Fibroblast of mammary gland (primary cell): ENCODE data around the gene EIF4G3.
"Not testable (repeated sequence)": the region's sequence is repeated elsewhere in the genome, so short reads cannot be mapped to it uniquely, and the experiment has no call there.

Experiments
- DNase-seq: peaks from one replicate; pipeline ENCODE4 v3.0.0-alpha.2; 2010; ENCODE audit warnings: low read depth
- H3K4me3 ChIP-seq: 2 replicates; pipeline ENCODE4 v1.5.1; 2011; ENCODE audit warnings: low read depth, mild to moderate bottlenecking, low read length, moderate library complexity; ENCODE audit not compliant: control insufficient read depth
- TF ChIP-seq, protein P1 (sequence below): conservative IDR thresholded peaks from 2 replicates; pipeline ENCODE4 v1.5.1; 2011; ENCODE audit warnings: low read depth, low read length, inconsistent platforms; ENCODE audit not compliant: control insufficient read depth, insufficient read depth

EIF4G3 gene

DNA sequence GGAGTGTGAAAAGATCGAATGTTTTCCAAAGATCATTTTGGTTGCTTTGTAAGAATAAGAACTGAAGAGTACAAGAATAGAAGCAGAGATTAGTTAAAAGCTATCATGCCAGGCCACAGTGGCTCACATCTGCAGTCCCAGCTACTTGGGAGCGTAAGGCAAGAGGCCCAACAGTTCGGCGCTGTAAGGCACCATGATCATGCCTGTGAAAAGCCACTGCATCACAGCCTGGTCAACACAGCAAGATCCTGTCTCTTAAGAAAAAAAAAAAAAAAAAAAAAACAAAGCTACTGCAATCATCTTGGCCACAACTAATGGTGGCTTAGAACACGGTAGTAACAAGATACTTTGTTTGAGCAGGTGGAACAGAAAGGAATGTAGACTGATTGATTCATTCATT is 116.2 kb downstream of the EIF4G3 start:
- no peak overlapping the region for H3K4me3 ChIP-seq
- DNase-seq = no peak
- TF ChIP-seq, protein P1, sequence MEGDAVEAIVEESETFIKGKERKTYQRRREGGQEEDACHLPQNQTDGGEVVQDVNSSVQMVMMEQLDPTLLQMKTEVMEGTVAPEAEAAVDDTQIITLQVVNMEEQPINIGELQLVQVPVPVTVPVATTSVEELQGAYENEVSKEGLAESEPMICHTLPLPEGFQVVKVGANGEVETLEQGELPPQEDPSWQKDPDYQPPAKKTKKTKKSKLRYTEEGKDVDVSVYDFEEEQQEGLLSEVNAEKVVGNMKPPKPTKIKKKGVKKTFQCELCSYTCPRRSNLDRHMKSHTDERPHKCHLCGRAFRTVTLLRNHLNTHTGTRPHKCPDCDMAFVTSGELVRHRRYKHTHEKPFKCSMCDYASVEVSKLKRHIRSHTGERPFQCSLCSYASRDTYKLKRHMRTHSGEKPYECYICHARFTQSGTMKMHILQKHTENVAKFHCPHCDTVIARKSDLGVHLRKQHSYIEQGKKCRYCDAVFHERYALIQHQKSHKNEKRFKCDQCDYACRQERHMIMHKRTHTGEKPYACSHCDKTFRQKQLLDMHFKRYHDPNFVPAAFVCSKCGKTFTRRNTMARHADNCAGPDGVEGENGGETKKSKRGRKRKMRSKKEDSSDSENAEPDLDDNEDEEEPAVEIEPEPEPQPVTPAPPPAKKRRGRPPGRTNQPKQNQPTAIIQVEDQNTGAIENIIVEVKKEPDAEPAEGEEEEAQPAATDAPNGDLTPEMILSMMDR = no peak

DNA sequence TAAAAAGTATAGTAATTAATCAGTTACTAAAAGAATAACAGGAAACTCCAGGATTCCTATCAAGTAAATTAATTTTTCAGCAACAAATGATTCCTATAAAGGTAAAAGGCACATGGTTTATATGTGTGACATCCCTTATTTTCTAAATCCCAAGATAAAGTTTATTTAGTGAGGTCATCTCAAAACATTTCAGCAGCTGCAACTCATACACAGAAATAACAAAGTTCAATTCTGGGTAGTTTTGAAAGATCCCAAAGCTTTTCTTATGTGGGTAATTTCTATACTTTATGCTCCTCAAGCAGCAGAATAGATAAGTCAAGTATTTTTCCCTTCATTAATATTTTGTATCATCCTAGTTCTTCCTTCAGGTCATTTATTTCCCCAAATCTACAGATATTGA is 117.7 kb downstream of the EIF4G3 start:
- TF ChIP-seq, protein P1 = no peak
- DNase-seq = no peak
- no peak overlapping the region for H3K4me3 ChIP-seq

DNA sequence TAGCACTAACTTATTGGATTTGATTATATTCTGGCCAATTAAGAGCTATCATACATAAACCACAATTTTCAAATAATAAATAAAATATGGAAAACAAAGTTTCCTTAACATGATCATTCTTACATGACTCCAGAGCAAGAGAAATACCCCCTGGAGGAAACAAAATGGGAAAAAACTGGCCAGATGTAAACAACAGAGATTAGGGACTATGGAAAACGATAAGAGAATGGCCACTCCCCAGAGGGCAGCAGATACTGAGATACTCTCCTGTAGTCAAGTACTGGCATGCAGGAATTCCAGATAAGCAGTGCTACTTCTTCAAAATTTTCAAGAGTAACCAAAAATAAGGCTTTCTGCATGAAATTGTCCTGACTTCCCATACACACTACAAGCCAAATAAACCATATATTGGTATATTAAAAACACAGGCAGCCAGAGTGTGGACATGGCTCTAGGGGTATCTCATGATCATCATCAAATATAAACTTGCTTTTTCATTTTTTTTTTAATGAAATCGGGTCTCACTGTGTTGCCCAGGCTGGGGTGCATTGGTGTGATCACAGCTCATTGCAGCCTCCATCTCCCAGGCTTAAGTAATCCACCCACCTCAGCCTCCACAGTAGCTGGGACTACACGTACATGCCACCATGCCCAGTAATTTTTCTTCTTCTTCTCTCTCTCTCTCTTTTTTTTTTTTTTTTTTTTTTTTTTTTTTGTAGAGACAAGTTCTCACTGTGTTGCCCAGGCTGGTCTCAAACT is 118.5 kb downstream of the EIF4G3 start:
- TF ChIP-seq, protein P1 = no peak
- H3K4me3 ChIP-seq = no peak overlapping the region
- DNase-seq = no peak

DNA sequence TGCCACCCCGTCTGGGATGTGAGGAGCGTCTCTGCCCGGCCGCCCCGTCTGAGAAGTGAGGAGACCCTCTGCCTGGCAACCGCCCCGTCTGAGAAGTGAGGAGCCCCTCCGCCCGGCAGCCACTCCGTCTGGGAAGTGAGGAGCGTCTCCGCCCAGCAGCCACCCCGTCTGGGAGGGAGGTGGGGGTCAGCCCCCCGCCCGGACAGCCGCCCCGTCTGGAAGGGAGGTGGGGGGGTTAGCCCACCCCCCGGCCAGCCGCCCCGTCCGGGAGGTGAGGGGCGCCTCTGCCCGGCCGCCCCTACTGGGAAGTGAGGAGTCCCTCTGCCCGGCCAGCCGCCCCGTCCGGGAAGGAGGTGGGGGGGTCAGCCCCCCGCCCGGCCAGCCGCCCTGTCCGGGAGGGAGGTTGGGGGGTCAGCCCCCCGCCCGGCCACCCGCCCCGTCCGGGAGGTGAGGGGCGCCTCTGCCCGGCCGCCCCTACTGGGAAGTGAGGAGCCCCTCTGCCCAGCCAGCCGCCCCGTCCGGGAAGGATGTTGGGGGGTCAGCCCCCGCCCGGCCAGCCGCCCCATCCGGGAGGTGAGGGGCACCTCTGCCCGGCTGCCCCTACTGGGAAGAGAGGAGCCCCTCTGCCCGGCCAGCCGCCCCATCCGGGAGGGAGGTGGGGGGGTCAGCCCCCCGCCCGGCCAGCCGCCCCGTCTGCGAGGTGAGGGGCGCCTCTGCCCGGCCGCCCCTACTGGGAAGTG is 123.3 kb downstream of the EIF4G3 start:
- H3K4me3 ChIP-seq, DNase-seq: not testable (repeated sequence)

DNA sequence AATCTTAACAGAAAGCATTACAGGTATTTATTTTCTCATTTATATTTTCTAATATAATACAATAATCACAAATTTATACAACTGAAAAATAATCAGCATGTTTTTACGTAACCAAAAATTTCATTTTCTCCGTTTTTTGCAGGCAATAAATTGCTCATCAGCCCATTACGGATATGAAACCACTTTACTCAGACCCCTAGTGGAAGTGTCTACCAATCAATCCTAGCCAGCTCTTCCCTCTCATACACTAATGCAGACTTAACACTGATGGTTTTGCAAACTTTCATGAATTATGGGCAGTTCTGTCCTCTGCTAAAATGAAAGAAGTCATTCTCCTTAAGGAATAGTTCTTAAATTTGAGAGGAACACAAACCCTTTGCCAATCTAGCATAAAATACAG is 124.7 kb downstream of the EIF4G3 start:
- no peak overlapping the region for H3K4me3 ChIP-seq

DNA sequence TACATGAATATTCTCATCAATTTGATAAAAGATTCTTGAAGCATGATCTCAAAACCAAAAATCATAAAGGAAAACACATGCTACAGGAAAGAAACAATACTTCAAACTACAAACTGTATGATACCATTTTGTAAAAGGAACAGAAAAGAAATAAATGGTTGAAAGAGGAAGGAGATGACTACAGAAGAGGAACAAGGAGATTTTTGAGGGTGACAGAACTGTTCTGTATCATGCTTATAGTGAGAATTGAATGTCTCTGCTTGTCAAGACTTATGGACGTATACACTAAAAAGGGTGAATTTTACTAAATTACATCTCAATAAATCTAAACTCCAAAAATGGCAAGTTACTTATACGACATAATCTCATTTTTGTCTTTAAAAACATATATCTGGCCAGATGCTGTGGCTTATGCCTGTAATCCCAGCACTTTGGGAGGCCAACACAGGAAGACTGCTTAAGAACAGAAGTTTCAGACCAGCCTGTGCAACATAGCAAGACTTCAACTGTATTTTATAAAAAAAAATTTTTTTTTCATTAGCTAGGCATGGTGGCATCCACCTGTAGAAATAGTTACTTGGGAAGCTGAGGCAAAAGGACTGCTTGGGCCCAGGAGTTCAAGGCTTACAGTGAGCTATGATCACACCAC is 125.4 kb downstream of the EIF4G3 start:
- no peak for DNase-seq
- H3K4me3 ChIP-seq = no peak overlapping the region
- TF ChIP-seq, protein P1 = no peak

More for the DNA sequence above, 124.7 kb downstream of the EIF4G3 start:
- TF ChIP-seq, protein P1 = no peak
- no peak for DNase-seq

DNA sequence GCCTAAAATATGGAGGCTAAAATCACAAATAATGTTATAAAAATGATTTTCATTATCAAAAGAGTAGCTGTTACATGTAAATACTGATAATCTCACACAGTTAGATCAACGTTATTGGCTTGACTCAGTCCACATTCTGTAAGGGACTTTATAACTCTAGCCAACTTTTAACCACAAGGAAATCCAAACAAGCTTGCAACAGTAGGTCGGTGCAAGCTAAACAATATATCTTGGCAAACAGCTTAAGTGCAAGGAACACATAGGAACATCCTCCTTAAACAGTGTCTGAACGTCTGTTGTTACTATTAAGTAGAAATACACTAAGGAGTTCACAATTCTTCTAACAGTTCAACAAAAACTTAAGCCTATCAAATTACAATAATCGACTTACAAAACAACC is 126.7 kb downstream of the EIF4G3 start:
- no peak overlapping the region for H3K4me3 ChIP-seq
- TF ChIP-seq, protein P1 = no peak
- DNase-seq = peak; percentile 79
